Measurements from ENCODE around the gene ISL2. TPM values are rescaled to one million over a fixed set of nuclear protein-coding genes. Genes with fewer than 3 reads are reported as not detected.
A peak's percentile ranks its signal among the peaks of the same experiment; 100 is the strongest.
"Not testable (repeated sequence)": the region's sequence is repeated elsewhere in the genome, so short reads cannot be mapped to it uniquely, and the experiment has no call there.

Gene ISL2
- not detected for total RNA-seq

- H3K4me3 ChIP-seq = peak within 1 kb of the TSS in 1 of 2 donors; percentile 18
- DNase-seq (ENCODE audit: low spot score in 2 of 2) = no peak
- no peak within 1 kb of the TSS for H3K27ac ChIP-seq
These were observed at the start of gene ISL2 for GRCh38 chr15:76336254-76337058. Gene ISL2, plus strand, starts transcription at chr15:76336773. Its CDS starts 111 bp downstream, at chr15:76336884.

GRCh38 chr15:76289582-76289981 is 47.0 kb upstream of the ISL2 start:
- DNase-seq (ENCODE audit: low spot score in 2 of 2) = no peak
- Histone ChIP-seq H3K4me1 (peaks cover 0 to 12% of the 10 kb centered on the region in 2 donors), H3K9me3 (no peaks in the 10 kb centered on the region), H3K4me3 (no peak overlapping the region), H3K36me3 (peaks cover 22 to 41% of the 10 kb centered on the region in 2 donors), H3K27ac (no peak overlapping the region), H3K27me3 (no peaks in the 10 kb centered on the region)
- intact Hi-C loops (cut with DNase I) = no loop called here
- TF ChIP-seq CTCF (IDR thresholded peaks at IDR 0.05) = no peak

More at GRCh38 chr15:76336254-76337058, at the start of gene ISL2:
- intact Hi-C loops (cut with DNase I) = no loop called here
- no peak for TF ChIP-seq CTCF (IDR thresholded peaks at IDR 0.05)
- H3K27me3 ChIP-seq = peaks cover 59% of the 10 kb centered on the region
- H3K36me3 ChIP-seq = no peaks in the 10 kb centered on the region
- H3K4me1 ChIP-seq = peaks cover 17 to 35% of the 10 kb centered on the region in 2 donors
- H3K9me3 ChIP-seq = no peaks in the 10 kb centered on the region

DNA sequence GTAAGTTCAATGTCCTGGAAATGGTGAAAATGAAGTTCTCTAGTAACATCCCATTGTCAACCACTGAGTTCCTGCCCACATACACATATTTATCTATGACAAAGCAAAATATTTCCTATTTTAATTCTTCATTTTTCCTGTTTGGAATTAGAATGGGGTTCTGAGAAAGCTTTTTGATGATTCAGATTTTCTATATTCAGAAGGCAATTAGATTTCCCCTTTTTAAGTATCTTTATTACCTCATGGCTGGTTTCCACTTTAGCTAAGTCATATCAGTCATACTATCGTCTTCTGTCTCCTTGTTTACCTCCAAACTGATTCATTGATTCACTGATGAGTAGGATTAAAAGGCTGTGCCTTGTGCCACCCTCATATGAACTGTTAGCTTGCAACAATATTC is 43.2 kb upstream of the ISL2 start:
- no peak overlapping the region for H3K4me3 ChIP-seq
- intact Hi-C loops (cut with DNase I) = no loop called here

DNA sequence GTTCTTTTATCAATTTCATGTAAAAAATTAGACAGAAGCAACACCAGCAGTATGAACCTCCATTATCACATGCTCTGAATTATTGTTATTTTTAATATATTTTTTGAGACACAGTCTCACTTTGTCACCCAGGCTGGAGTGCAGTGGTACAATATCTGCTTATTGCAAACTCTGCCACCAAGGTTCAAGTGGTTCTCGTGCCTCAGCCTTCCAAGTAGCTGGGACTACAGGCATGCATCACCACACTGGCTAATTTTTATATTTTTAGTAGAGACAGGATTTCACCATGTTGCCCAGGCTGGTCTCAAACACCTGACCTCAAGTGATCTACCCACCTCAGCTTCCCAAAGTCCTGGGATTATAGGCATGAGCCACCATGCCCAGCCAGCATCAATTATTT is 42.1 kb upstream of the ISL2 start:
- H3K36me3 ChIP-seq; intact Hi-C loops (cut with DNase I): not testable (repeated sequence)

More for the DNA sequence above, 43.2 kb upstream of the ISL2 start:
- H3K4me1 ChIP-seq = peaks cover 0 to 13% of the 10 kb centered on the region in 2 donors
- no peaks in the 10 kb centered on the region for H3K9me3 ChIP-seq
- peaks cover 7% of the 10 kb centered on the region in 2 donors for H3K36me3 ChIP-seq
- H3K27me3 ChIP-seq = no peaks in the 10 kb centered on the region
- no peak overlapping the region for H3K27ac ChIP-seq
- DNase-seq (ENCODE audit: low spot score in 2 of 2) = no peak
- TF ChIP-seq CTCF (IDR thresholded peaks at IDR 0.05) = no peak

GRCh38 chr15:76296849-76297248 is 39.7 kb upstream of the ISL2 start:
- Histone ChIP-seq H3K4me1 (peaks cover 0 to 13% of the 10 kb centered on the region in 2 donors), H3K27ac (no peak overlapping the region), H3K36me3 (no peaks in the 10 kb centered on the region), H3K9me3 (no peaks in the 10 kb centered on the region), H3K4me3 (no peak overlapping the region), H3K27me3 (no peaks in the 10 kb centered on the region)
- no peak for DNase-seq (ENCODE audit: low spot score in 2 of 2)
- no peak for TF ChIP-seq CTCF (IDR thresholded peaks at IDR 0.05)
- intact Hi-C loops (cut with DNase I) = no loop called here

More for the DNA sequence above, 42.1 kb upstream of the ISL2 start:
- H3K27ac ChIP-seq; DNase-seq (ENCODE audit: low spot score in 2 of 2); H3K27me3 ChIP-seq; H3K9me3 ChIP-seq; H3K4me3 ChIP-seq: not testable (repeated sequence)
- peaks cover 0 to 13% of the 10 kb centered on the region in 2 donors for H3K4me1 ChIP-seq

GRCh38 chr15:76297951-76298350 is 38.6 kb upstream of the ISL2 start:
- H3K36me3 ChIP-seq; H3K27me3 ChIP-seq; H3K9me3 ChIP-seq; H3K4me3 ChIP-seq; DNase-seq (ENCODE audit: low spot score in 2 of 2); intact Hi-C loops (cut with DNase I); H3K27ac ChIP-seq: not testable (repeated sequence)
- peaks cover 0 to 13% of the 10 kb centered on the region in 2 donors for H3K4me1 ChIP-seq
